HepG2 (cell line): ENCODE results near the gene IQCC. TPM values are rescaled to one million over a fixed set of nuclear protein-coding genes. Genes with fewer than 3 reads are reported as not detected.

Experiments
- ELF1 ChIP-seq: sonication (generic); formaldehyde crosslinking; IDR thresholded peaks from 2 replicates; pipeline ENCODE4 v1.4.0; 2020; ENCODE audit warnings: missing genetic modification reagents
- FIP1L1 ChIP-seq: fragments of 200-400 bp; formaldehyde crosslinking; IDR thresholded peaks from 2 replicates; pipeline ENCODE4 v1.6.1; 2018; ENCODE audit warnings: low read depth, mild to moderate bottlenecking, low read length, moderate library complexity, borderline replicate concordance; ENCODE audit not compliant: insufficient read depth
- FOXK1 ChIP-seq: sonication (generic); formaldehyde crosslinking; IDR thresholded peaks from 2 replicates; pipeline ENCODE4 v1.4.0; 2020; ENCODE audit warnings: low read depth, missing genetic modification reagents, borderline replicate concordance
- FOXM1 ChIP-seq: sonication (generic); formaldehyde crosslinking; IDR thresholded peaks from 2 replicates; pipeline ENCODE4 v1.5.0; 2020; ENCODE audit warnings: missing genetic modification reagents
- GZF1 ChIP-seq: sonication (generic); formaldehyde crosslinking; IDR thresholded peaks from 2 replicates; pipeline ENCODE4 v1.5.1; 2020; ENCODE audit warnings: mild to moderate bottlenecking, missing genetic modification reagents
- KDM5B ChIP-seq: sonication (generic); formaldehyde crosslinking; IDR thresholded peaks from 2 replicates; pipeline ENCODE4 v1.4.0; 2020; ENCODE audit warnings: missing genetic modification reagents, mild to moderate bottlenecking, borderline replicate concordance
- SALL1 ChIP-seq: sonication (generic); formaldehyde crosslinking; IDR thresholded peaks from 2 replicates; pipeline ENCODE4 v1.8.0; 2022; ENCODE audit warnings: mild to moderate bottlenecking, missing genetic modification reagents
- TAF15 ChIP-seq: fragments of 200-400 bp; formaldehyde crosslinking; IDR thresholded peaks from one replicate; pipeline ENCODE4 v1.6.1; 2018; ENCODE audit warnings: mild to moderate bottlenecking, low read depth, low read length; ENCODE audit not compliant: poor library complexity, severe bottlenecking
- ZFAT ChIP-seq: sonication (generic); formaldehyde crosslinking; conservative IDR thresholded peaks from 2 replicates; pipeline ENCODE4 v1.8.1; 2023; ENCODE audit warnings: missing genetic modification reagents, inconsistent platforms
- ZFP36L1 ChIP-seq: sonication (generic); formaldehyde crosslinking; IDR thresholded peaks from 2 replicates; pipeline ENCODE4 v1.8.0; 2022; ENCODE audit warnings: mild to moderate bottlenecking, missing genetic modification reagents, moderate library complexity
- ZKSCAN8 ChIP-seq: IDR thresholded peaks from 2 replicates; pipeline ENCODE4 v1.6.1; 2016; ENCODE audit warnings: borderline replicate concordance, missing genetic modification reagents, missing compliant biosample characterization
- ZNF260 ChIP-seq: sonication (generic); formaldehyde crosslinking; IDR thresholded peaks from 2 replicates; pipeline ENCODE4 v1.4.0; 2020; ENCODE audit warnings: missing genetic modification reagents, low read depth, mild to moderate bottlenecking, borderline replicate concordance
- ZNF775 ChIP-seq: sonication (generic); formaldehyde crosslinking; IDR thresholded peaks from 2 replicates; pipeline ENCODE4 v1.4.0; 2020; ENCODE audit warnings: missing genetic modification reagents, mild to moderate bottlenecking, moderate library complexity, borderline replicate concordance
- polyA plus RNA-seq, 8 experiments: library from polyadenylated mRNA; depleted of rRNA in 3 of 8; stranded (reverse) in 7 of 8; unstranded in 1 of 8; fragments of >200 nt; fragmentation: Illumina TruSeq in 4 of 8; extraction: Trizol in 4 of 8; gene quantifications; 2 replicates each; pipeline versions ENCODE4 v1.2.1 to v1.2.3, GENCODE V29; 2011 to 2016; ENCODE audit warnings: low read depth in 4 of 8, missing spikeins in 1 of 8, mixed read lengths in 1 of 8; ENCODE audit not compliant: insufficient read depth in 1 of 8
- total RNA-seq, 5 experiments: library from RNA; depleted of rRNA; stranded (reverse); fragments of >200 nt; fragmentation: Illumina TruSeq; extraction: Trizol; gene quantifications; 2 replicates each; pipeline ENCODE4 v1.2.3, GENCODE V29; 2016; ENCODE audit warnings: low read depth in 1 of 5
- TF ChIP-seq, protein P1 (sequence below): sonication (generic); formaldehyde crosslinking; IDR thresholded peaks from 2 replicates; pipeline ENCODE4 v1.9.0; 2021; ENCODE audit warnings: missing genetic modification reagents, mild to moderate bottlenecking, borderline replicate concordance
- TF ChIP-seq, protein P2 (sequence below): sonication (generic); formaldehyde crosslinking; IDR thresholded peaks from 2 replicates; pipeline ENCODE4 v1.5.1; 2020; ENCODE audit warnings: missing genetic modification reagents, mild to moderate bottlenecking, borderline replicate concordance
- TF ChIP-seq, protein P3 (sequence below): sonication (generic); formaldehyde crosslinking; IDR thresholded peaks from 2 replicates; pipeline ENCODE4 v1.5.0; 2020; ENCODE audit warnings: mild to moderate bottlenecking, missing genetic modification reagents, moderate library complexity
- TF ChIP-seq, protein P4 (sequence below): sonication (generic); formaldehyde crosslinking; IDR thresholded peaks from 2 replicates; pipeline ENCODE4 v1.5.1; 2020; ENCODE audit warnings: mild to moderate bottlenecking, missing genetic modification reagents, moderate library complexity
- TF ChIP-seq, protein P5 (sequence below): sonication (generic); formaldehyde crosslinking; IDR thresholded peaks from 2 replicates; pipeline ENCODE4 v1.5.1; 2020; ENCODE audit warnings: mild to moderate bottlenecking, missing genetic modification reagents, moderate library complexity

IQCC gene
- total and polyA plus RNA-seq, 2 of the 13 experiments (the other 11 are each of a cell fraction or from before 2014, with no cell fraction given) = 1.7 to 3.0 TPM

DNA sequence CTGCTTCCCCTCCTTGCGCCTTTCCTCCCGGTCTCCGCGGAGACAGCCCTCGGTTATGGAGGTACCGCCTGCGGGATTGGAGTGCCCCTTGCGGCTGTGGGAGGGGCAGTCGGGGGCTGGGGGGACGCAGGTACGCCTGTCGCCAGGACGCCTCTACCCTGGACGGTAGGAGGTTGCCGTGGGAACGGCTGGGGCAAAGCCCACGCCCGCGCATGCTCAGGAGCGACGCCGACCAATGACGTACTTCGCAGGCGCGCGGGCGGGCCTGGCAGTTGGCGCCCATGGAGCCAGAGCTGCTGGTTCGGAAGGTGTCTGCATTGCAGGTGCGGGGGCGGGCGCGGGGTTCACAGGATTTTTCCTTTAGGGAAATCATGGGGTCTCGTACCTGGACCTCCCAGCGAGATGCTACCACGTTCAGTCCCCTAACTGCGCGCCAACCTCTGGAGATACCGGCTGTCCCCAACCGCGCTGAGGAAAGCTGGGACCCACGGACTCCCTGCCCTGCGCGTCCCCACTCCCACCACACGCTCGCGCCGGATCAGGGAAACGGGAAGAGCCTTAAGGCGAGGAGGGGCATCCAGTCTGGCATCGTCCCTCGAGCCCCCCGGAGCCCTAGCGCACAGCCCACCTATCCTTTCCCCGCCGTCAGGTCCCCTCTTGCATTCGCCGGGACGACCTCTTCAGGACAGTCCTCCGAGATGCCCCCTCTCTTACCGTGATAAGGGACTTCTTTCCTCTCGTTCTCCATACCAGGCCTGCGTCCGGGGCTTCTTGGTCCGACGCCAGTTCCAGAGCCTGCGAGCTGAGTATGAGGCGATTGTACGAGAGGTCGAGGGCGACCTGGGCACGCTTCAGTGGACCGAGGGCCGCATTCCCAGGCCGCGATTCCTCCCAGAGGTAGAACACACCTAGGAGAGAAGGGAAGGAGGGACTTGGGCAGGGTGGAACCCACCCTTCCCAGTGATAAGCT is at the start of gene IQCC (continued):
- TF ChIP-seq, protein P1, sequence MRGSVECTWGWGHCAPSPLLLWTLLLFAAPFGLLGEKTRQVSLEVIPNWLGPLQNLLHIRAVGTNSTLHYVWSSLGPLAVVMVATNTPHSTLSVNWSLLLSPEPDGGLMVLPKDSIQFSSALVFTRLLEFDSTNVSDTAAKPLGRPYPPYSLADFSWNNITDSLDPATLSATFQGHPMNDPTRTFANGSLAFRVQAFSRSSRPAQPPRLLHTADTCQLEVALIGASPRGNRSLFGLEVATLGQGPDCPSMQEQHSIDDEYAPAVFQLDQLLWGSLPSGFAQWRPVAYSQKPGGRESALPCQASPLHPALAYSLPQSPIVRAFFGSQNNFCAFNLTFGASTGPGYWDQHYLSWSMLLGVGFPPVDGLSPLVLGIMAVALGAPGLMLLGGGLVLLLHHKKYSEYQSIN (CRISPR knock-in tag) = peak; percentile 44; the same call in 1 of the 2 replicates
- TF ChIP-seq ZNF260 (CRISPR knock-in tag) (no peak), ZFAT (no peak), SALL1 (CRISPR knock-in tag) (peak; percentile 39), FOXK1 (CRISPR knock-in tag) (no peak), ZNF775 (CRISPR knock-in tag) (no peak), FOXM1 (no peak), KDM5B (no peak), TAF15 (no peak), FIP1L1 (no peak), ZFP36L1 (CRISPR knock-in tag) (0 out of 2 replicates have a peak, but pooled peaks have one; percentile 70), ZKSCAN8 (CRISPR knock-in tag) (no peak), ELF1 (no peak), GZF1 (no peak)
- TF ChIP-seq, protein P2, sequence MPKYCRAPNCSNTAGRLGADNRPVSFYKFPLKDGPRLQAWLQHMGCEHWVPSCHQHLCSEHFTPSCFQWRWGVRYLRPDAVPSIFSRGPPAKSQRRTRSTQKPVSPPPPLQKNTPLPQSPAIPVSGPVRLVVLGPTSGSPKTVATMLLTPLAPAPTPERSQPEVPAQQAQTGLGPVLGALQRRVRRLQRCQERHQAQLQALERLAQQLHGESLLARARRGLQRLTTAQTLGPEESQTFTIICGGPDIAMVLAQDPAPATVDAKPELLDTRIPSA (CRISPR knock-in tag) = 0 out of 2 replicates have a peak, but pooled peaks have one; percentile 31
- TF ChIP-seq, protein P3, sequence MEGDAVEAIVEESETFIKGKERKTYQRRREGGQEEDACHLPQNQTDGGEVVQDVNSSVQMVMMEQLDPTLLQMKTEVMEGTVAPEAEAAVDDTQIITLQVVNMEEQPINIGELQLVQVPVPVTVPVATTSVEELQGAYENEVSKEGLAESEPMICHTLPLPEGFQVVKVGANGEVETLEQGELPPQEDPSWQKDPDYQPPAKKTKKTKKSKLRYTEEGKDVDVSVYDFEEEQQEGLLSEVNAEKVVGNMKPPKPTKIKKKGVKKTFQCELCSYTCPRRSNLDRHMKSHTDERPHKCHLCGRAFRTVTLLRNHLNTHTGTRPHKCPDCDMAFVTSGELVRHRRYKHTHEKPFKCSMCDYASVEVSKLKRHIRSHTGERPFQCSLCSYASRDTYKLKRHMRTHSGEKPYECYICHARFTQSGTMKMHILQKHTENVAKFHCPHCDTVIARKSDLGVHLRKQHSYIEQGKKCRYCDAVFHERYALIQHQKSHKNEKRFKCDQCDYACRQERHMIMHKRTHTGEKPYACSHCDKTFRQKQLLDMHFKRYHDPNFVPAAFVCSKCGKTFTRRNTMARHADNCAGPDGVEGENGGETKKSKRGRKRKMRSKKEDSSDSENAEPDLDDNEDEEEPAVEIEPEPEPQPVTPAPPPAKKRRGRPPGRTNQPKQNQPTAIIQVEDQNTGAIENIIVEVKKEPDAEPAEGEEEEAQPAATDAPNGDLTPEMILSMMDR (CRISPR knock-in tag) = peak; percentile 60
- TF ChIP-seq, protein P4, sequence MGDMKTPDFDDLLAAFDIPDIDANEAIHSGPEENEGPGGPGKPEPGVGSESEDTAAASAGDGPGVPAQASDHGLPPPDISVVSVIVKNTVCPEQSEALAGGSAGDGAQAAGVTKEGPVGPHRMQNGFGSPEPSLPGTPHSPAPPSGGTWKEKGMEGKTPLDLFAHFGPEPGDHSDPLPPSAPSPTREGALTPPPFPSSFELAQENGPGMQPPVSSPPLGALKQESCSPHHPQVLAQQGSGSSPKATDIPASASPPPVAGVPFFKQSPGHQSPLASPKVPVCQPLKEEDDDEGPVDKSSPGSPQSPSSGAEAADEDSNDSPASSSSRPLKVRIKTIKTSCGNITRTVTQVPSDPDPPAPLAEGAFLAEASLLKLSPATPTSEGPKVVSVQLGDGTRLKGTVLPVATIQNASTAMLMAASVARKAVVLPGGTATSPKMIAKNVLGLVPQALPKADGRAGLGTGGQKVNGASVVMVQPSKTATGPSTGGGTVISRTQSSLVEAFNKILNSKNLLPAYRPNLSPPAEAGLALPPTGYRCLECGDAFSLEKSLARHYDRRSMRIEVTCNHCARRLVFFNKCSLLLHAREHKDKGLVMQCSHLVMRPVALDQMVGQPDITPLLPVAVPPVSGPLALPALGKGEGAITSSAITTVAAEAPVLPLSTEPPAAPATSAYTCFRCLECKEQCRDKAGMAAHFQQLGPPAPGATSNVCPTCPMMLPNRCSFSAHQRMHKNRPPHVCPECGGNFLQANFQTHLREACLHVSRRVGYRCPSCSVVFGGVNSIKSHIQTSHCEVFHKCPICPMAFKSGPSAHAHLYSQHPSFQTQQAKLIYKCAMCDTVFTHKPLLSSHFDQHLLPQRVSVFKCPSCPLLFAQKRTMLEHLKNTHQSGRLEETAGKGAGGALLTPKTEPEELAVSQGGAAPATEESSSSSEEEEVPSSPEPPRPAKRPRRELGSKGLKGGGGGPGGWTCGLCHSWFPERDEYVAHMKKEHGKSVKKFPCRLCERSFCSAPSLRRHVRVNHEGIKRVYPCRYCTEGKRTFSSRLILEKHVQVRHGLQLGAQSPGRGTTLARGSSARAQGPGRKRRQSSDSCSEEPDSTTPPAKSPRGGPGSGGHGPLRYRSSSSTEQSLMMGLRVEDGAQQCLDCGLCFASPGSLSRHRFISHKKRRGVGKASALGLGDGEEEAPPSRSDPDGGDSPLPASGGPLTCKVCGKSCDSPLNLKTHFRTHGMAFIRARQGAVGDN (CRISPR knock-in tag) = peak; percentile 87
- TF ChIP-seq, protein P5, sequence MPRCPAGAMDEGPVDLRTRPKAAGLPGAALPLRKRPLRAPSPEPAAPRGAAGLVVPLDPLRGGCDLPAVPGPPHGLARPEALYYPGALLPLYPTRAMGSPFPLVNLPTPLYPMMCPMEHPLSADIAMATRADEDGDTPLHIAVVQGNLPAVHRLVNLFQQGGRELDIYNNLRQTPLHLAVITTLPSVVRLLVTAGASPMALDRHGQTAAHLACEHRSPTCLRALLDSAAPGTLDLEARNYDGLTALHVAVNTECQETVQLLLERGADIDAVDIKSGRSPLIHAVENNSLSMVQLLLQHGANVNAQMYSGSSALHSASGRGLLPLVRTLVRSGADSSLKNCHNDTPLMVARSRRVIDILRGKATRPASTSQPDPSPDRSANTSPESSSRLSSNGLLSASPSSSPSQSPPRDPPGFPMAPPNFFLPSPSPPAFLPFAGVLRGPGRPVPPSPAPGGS (CRISPR knock-in tag) = peak; percentile 40; the same call in 1 of the 2 replicates
